HUES48 (cell line): ENCODE data around the gene TMEM245.

ENCODE experiments used
- H3K27ac ChIP-seq: one replicate; pipeline ENCODE4 v1.7.0; 2013; ENCODE audit warnings: low read depth, low read length, inconsistent platforms
- H3K27me3 ChIP-seq: 2 replicates; pipeline ENCODE4 v1.6.1; 2013; ENCODE audit warnings: mild to moderate bottlenecking, low read length; ENCODE audit not compliant: control insufficient read depth, insufficient read depth
- H3K36me3 ChIP-seq: 2 replicates; pipeline ENCODE4 v1.6.1; 2013; ENCODE audit warnings: low read length; ENCODE audit not compliant: control insufficient read depth, insufficient read depth
- H3K4me1 ChIP-seq: 2 replicates; pipeline ENCODE4 v1.6.1; 2013; ENCODE audit warnings: mild to moderate bottlenecking, low read length; ENCODE audit not compliant: control insufficient read depth, insufficient read depth
- H3K4me3 ChIP-seq: 2 replicates; pipeline ENCODE4 v1.5.1; 2013; ENCODE audit warnings: mild to moderate bottlenecking, low read depth, low read length
- H3K9ac ChIP-seq: 2 replicates; pipeline ENCODE4 v1.6.1; 2013; ENCODE audit warnings: mild to moderate bottlenecking, low read depth, low read length, moderate library complexity
- H3K9me3 ChIP-seq: 2 replicates; pipeline ENCODE4 v1.6.1; 2013; ENCODE audit warnings: low read length; ENCODE audit not compliant: control insufficient read depth, insufficient read depth

TMEM245 gene

DNA sequence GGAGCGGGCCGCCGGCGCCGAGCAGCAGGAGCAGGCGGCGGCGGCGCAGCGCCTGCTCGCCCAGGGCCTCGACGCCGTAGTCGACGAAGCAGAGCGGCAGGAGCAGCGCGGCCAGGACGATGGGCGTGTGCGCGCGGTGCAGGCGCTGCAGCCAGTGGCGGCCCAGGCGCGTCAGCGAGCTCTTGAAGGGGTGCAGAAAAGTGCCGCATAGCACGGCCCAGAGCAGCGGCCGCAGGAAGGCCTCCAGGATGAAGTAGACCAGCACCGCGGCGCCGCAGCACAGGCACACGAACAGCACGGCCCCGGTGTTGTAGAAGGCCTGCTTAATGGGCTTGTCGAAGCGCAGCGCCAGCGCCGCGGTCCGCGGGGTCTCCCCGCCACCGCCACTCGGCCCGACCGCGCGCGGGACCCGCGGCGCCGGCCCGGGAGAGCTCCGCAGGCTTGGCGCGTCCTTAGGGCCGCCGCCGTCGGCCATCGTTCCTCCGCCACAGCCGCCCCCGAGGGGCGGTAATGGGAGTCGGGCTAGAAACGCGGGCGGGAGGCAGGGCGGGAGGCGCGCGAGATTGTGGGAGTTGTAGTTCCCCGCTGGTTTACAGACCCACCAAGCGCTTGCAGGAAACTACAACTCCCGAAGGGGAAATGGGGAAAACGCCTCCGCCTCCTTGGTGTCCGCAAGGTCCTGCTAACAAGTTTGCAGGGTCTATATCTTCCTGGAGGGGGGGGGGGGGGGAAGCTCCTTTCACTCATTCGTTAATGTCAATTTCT, at the start of gene TMEM245:
Gene TMEM245, minus strand, starts transcription at position 509 of the 765 bp plus-strand sequence. Its CDS starts 34 bp downstream, at position 475.
- H3K9me3 ChIP-seq = no peaks in the 10 kb centered on the region
- 0 out of 2 replicates have a peak, but pooled peaks cover 2% of the 10 kb centered on the region for H3K36me3 ChIP-seq
- peaks cover 24% of the 10 kb centered on the region for H3K4me1 ChIP-seq
- peak within 1 kb of the TSS; percentile 89 for H3K9ac ChIP-seq
- H3K4me3 ChIP-seq = peak within 1 kb of the TSS; percentile 90
- H3K27ac ChIP-seq = peak within 1 kb of the TSS; percentile 78
- no peaks in the 10 kb centered on the region for H3K27me3 ChIP-seq

DNA sequence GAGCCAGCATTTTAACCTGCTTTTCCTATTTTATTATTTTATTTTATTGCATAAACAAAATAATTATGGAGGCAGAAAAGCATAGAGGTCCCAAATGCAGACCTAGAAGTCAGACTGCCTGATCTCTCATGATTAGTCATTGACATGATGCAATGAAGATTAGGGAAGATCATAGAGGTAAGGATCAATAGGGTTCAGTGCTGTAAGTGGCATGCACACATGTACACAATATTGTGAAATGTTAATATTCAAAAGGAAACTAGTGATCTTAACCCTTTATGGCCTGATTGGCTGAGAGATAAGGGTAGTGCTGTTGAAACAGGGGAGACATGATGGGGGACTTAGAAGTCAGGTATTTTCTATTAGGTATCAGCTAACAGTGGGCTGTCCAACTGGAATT, 48.4 kb upstream of the TMEM245 start:
- Histone ChIP-seq H3K9ac (no peak overlapping the region), H3K27ac (no peak overlapping the region), H3K9me3 (no peaks in the 10 kb centered on the region), H3K27me3 (peaks cover 35% of the 10 kb centered on the region), H3K36me3 (no peaks in the 10 kb centered on the region), H3K4me1 (no peaks in the 10 kb centered on the region), H3K4me3 (no peak overlapping the region)

DNA sequence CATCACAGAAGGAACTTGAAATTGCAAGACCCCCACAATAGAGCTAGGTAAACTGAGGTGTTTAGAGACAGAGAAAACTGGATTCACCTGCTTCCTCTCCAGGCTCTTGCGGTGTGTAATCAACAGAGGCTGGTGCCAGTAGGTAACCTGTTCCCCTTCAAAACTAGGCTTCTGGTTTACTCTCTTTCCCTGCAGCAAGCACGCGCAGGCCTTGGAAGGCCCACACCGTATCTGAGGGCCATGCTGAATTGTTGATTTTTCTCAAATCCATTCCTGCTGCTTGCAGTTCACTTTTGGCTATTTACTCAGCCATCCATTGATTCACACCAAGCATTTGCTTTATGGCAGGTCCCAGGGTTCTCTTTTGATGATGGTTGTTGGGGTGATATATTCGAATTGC, 48.0 kb upstream of the TMEM245 start:
- Histone ChIP-seq H3K9ac (no peak overlapping the region), H3K36me3 (no peaks in the 10 kb centered on the region), H3K4me1 (no peaks in the 10 kb centered on the region), H3K27ac (no peak overlapping the region), H3K4me3 (no peak overlapping the region), H3K9me3 (no peaks in the 10 kb centered on the region), H3K27me3 (peaks cover 35% of the 10 kb centered on the region)

DNA sequence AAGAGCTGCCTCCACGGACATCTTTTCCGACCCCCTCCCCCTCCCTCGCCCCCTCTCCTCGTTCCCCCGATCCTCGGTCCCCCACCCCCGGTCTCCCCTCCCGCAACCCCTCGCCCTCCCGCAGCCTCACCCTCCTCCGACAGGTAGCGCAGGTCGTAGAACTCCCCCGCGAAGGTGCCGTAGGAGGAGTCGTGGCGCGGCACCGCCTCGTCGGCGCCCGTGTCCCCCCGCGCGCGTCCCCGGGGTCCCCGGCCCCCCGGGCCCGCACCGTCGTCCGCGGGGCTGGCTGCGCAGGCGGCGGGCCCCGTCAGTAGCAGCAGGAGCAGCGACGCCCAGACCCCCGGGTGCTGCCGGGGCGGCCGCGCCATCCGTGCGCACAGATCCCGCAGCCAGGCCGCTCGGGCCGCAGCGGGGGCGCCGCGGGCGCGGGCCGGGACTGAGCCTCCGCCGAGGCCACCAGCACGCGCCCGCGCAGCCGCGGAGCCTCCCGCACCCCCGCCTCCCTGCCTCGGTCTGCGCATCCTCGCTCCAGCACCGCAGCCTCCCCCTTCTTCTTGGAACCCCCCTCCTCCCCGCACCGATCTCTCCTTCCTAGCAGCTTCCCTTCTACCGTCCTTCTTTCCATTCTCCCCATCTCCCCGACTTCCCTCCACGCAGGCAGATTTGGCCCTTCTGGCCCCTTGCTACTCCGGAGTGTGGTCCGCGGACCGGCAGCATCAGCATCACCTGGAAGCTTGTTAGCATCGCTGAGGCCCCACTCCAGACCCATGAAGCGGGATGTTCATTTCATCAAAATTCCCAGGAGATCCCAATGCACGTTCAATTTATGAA, 47.2 kb upstream of the TMEM245 start, which contains the start of gene FRRS1L:
Gene FRRS1L, minus strand, starts transcription at position 479 of the 831 bp plus-strand sequence. Its CDS starts 111 bp downstream, at position 368.
- peak within 1 kb of the TSS; percentile 38 for H3K27ac ChIP-seq
- peaks cover 35% of the 10 kb centered on the region for H3K27me3 ChIP-seq
- peak within 1 kb of the TSS; percentile 59 for H3K4me3 ChIP-seq
- no peaks in the 10 kb centered on the region for H3K4me1 ChIP-seq
- no peak within 1 kb of the TSS for H3K9ac ChIP-seq
- H3K9me3 ChIP-seq = no peaks in the 10 kb centered on the region
- H3K36me3 ChIP-seq = no peaks in the 10 kb centered on the region

DNA sequence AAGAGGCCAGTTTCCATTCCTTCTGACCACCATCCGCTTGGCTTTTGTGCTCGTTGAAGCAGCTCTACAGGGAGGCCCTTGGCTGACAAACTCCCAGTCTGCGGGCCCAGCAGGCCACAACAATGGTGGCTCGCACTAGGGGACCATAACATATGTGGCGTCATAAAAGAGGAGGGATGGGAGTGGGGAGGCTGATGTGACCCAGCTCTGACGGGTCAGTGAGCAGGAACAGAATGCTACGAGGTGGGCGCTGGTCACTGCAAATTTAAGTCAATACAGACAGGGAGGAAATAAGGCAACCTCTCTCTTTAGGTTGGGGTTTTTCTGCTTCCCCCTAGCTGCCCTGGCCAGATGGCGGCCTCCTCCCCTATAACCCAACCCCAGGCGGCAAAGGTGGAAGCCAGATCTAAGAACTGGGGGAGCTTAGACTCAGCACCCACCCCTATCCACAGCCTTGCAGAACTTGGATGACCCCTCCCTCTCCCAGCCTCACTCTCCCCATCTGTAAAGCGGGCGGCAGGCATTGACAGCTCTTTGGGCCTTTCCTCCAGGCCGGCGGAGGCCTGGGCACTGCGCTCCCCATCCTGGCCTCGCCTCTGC, 46.5 kb upstream of the TMEM245 start:
- H3K36me3 ChIP-seq = no peaks in the 10 kb centered on the region
- no peaks in the 10 kb centered on the region for H3K4me1 ChIP-seq
- H3K4me3 ChIP-seq = peak overlapping the region; percentile 59
- no peaks in the 10 kb centered on the region for H3K9me3 ChIP-seq
- H3K27me3 ChIP-seq = peaks cover 35% of the 10 kb centered on the region
- no peak overlapping the region for H3K9ac ChIP-seq
- peak overlapping the region; percentile 38 for H3K27ac ChIP-seq

DNA sequence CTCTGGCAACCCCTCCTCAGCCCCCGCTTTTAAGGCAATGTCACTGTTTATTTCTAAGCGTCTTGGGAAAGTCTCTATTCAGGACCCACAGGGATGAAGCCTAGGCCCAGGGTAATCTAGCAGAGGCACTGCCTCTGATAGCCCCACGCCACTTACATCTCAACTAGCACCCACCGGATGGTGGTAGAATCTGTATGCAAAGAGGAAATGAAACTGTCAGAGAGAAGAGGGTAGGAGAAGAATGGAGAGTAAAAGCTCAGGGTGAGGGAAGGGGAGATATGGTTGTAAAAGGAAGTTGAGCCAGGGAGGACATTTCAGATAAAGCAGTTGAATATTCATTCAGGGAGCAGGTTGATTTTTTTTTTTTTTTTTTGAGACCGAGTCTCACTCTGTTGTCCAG, 44.3 kb upstream of the TMEM245 start:
- H3K9me3 ChIP-seq = no peaks in the 10 kb centered on the region
- H3K27ac ChIP-seq = no peak overlapping the region
- H3K27me3 ChIP-seq = peaks cover 35% of the 10 kb centered on the region
- no peak overlapping the region for H3K9ac ChIP-seq
- no peaks in the 10 kb centered on the region for H3K36me3 ChIP-seq
- H3K4me3 ChIP-seq = no peak overlapping the region
- H3K4me1 ChIP-seq = no peaks in the 10 kb centered on the region

DNA sequence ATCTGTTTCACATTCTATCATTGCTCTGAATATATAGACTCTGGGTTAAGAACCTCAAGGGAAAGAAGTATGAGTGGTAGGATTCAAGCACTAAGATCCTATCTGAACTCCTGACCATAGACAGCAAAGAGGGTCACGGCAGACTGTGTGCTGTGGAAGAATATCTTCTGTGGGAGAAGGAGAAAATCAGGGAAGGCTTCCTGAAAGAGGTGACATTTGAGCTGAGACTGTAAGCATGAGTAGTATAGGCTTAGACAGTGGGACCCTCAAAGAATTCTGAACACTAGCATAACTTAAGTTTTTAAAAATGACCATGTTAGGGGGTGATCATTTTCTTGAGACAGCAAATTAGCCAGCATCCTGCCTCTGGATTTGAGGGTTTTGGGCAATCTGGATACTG, 43.4 kb upstream of the TMEM245 start:
- H3K36me3 ChIP-seq = no peaks in the 10 kb centered on the region
- H3K4me3 ChIP-seq = no peak overlapping the region
- no peaks in the 10 kb centered on the region for H3K9me3 ChIP-seq
- H3K27me3 ChIP-seq = peaks cover 30% of the 10 kb centered on the region
- no peak overlapping the region for H3K9ac ChIP-seq
- no peaks in the 10 kb centered on the region for H3K4me1 ChIP-seq
- no peak overlapping the region for H3K27ac ChIP-seq

DNA sequence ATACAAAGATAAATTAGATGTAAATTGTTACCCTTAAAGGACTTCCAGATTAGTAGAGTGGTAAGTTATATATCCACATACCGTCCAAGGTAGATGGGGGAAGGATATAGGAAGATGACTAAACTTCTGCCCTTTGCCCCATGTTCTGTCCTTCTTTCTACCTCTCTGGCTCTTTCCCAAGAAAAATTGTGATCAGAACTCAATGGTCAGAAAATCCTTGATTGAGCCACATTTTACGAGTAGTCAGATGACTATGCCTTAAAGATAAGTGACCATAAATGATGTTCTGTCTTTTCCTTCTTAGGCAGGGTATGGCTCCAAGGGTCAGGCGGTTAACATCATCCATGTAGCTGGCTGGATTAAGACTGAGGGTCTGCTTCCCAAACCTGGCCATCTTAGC, 42.9 kb upstream of the TMEM245 start:
- Histone ChIP-seq H3K36me3 (no peaks in the 10 kb centered on the region), H3K4me3 (no peak overlapping the region), H3K27ac (no peak overlapping the region), H3K9me3 (no peaks in the 10 kb centered on the region), H3K9ac (no peak overlapping the region), H3K27me3 (peaks cover 25% of the 10 kb centered on the region), H3K4me1 (no peaks in the 10 kb centered on the region)

DNA sequence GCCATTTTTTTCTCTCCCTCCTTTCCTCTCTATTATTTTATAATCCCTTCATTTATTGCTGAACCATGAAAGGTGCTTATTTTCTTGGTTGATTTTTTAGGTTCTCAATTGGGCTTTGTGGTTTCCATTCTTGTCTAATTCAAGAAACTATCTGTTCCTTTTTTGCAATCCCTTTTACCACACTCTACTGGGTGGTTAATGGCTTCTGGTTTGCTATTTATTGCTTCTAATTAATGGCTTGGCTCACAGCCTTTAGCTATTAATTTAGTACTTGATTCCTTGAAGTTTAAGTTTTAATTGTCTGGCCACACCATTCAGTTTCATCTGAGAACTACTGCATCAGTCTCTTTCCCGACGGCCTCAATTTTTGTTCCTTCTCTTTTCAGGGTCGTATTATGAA, 41.7 kb upstream of the TMEM245 start:
- no peak overlapping the region for H3K27ac ChIP-seq
- H3K9ac ChIP-seq = no peak overlapping the region
- no peaks in the 10 kb centered on the region for H3K4me1 ChIP-seq
- H3K36me3 ChIP-seq = no peaks in the 10 kb centered on the region
- no peak overlapping the region for H3K4me3 ChIP-seq
- peaks cover 17% of the 10 kb centered on the region for H3K27me3 ChIP-seq
- no peaks in the 10 kb centered on the region for H3K9me3 ChIP-seq

DNA sequence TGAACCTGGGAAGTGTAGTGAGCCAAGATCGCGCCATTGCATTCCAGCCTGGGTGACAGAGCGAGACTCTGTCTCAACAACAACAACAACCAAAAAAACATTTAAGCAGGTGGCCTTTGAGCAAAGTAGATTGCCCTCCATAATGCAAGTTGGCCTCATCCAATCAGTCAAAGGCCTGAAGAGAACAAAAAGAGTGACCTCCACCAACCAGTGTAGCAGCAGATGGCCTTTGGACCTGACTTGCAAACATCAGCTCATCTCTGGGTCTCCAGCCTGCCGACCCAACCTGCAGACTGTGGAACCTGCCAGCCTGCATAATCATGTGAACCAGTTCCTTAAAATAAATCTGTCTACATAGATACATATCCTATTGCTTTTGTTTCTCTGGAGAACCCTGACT, 39.8 kb upstream of the TMEM245 start:
- no peak overlapping the region for H3K9ac ChIP-seq
- H3K9me3 ChIP-seq = no peaks in the 10 kb centered on the region
- H3K4me1 ChIP-seq = no peaks in the 10 kb centered on the region
- no peaks in the 10 kb centered on the region for H3K36me3 ChIP-seq
- H3K27me3 ChIP-seq = no peaks in the 10 kb centered on the region
- H3K27ac ChIP-seq = no peak overlapping the region
- H3K4me3 ChIP-seq = no peak overlapping the region

DNA sequence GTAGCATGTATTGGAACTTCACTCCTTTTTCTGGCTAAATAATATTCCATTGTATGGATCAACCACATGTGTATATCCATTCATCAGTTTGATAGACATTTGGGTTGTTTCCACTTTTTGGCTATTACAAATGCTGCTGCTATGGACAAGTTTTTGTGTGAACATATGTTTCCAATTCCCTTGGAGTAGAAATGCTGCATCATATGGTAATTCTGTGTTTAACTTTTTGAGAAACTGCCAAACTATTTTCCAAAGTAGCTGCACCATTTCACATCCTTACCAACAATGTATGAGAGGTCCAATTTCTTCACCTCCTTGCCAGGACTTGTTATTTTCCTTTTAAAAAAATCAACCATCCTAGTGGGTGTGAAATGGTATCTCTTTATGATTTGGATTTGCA, 38.9 kb upstream of the TMEM245 start:
- H3K27me3 ChIP-seq = no peaks in the 10 kb centered on the region
- no peaks in the 10 kb centered on the region for H3K9me3 ChIP-seq
- no peaks in the 10 kb centered on the region for H3K36me3 ChIP-seq
- no peak overlapping the region for H3K27ac ChIP-seq
- H3K9ac ChIP-seq = no peak overlapping the region
- no peak overlapping the region for H3K4me3 ChIP-seq
- H3K4me1 ChIP-seq = no peaks in the 10 kb centered on the region
